Loucy (cell line): ENCODE data around the gene ADGRG1.

ENCODE experiments used
- CTCF ChIP-seq: fragments of 200-600 bp; sonication (generic); conservative IDR thresholded peaks from 2 replicates; pipeline ENCODE4 v1.5.1; 2014; ENCODE audit warnings: mild to moderate bottlenecking, antibody characterized with exemption, low read length
- EZH2phosphoT487 ChIP-seq: fragments of 200-600 bp; IDR thresholded peaks from 2 replicates; pipeline ENCODE4 v1.6.1; 2018; ENCODE audit warnings: antibody characterized with exemption, mild to moderate bottlenecking, moderate library complexity, borderline replicate concordance

DNA sequence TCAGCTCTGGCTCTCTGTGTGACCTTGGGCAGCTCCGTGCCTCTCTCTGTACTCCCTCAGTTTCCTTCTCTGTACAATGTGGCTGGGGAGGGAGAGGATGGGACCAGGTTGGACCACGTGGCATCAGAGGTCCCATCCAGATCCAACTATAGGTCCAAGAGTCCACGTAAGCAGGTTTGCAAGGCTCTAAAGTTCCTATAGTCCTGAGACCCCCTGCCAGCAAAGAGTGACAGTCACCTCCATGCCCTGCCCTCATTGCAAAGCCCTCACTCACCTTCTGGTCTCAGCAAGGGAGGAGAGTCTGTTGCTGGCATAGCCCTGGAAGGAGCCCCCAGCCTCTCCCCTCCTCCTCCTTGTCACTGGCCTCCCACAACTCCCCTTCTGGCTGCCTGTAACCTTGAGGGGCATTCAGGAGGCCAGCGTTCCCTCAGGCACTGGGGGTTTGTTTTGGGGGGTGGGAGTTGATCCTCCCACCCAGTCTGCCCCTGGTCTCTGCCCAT, 60.1 kb downstream of the ADGRG1 start:
- TF ChIP-seq CTCF, result no peak
- no peak for TF ChIP-seq EZH2phosphoT487
